Measurements from ENCODE around the gene TIGD7. TPM values are rescaled to one million over a fixed set of nuclear protein-coding genes. Genes with fewer than 3 reads are reported as not detected.

Gene TIGD7
- total RNA-seq, 1 experiment from 2014 or later = 0.49 TPM

- Histone ChIP-seq H3K36me3 (ENCODE audit: control insufficient read depth in 1 of 2, insufficient read depth in 2 of 2, low read length in 2 of 2) (no peaks in the 10 kb centered on the region), H3K79me2 (ENCODE audit: insufficient read depth, low read length) (no peaks in the 10 kb centered on the region), H3K9me3 (ENCODE audit: control insufficient read depth in 1 of 2, insufficient read depth in 1 of 2, low read depth in 1 of 2, low read length in 2 of 2) (no peaks in the 10 kb centered on the region), H3K9ac (ENCODE audit: low read length) (no peak overlapping the region), H3K4me1 (ENCODE audit: control insufficient read depth in 1 of 2, insufficient read depth in 2 of 2, low read length in 2 of 2) (peaks cover 0 to 5% of the 10 kb centered on the region in 2 experiments; a peak in 1 of 4 replicates), H3K4me3 (replicated peaks in 1 of 2; ENCODE audit: low read depth in 1 of 2, low read length in 2 of 2) (no peak overlapping the region), H3K27me3 (ENCODE audit: insufficient read depth, low read length) (no peaks in the 10 kb centered on the region), H4K20me1 (ENCODE audit: insufficient read depth) (no peaks in the 10 kb centered on the region), H3K27ac (ENCODE audit: low read depth, low read length) (no peak overlapping the region), H2AFZ (ENCODE audit: low read depth, low read length, poor library complexity, severe bottlenecking) (no peak overlapping the region), H3K9me2 (ENCODE audit: insufficient read depth) (no peaks in the 10 kb centered on the region), H3K4me2 (ENCODE audit: low read length) (no peak overlapping the region)
- intact Hi-C loops (cut with micrococcal nuclease) = no loop called here
- no peak for TF ChIP-seq ZFX (IDR thresholded peaks at IDR 0.05)
- TF ChIP-seq, protein P1, sequence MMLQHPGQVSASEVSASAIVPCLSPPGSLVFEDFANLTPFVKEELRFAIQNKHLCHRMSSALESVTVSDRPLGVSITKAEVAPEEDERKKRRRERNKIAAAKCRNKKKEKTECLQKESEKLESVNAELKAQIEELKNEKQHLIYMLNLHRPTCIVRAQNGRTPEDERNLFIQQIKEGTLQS (IDR thresholded peaks at IDR 0.05) = no peak
- TF ChIP-seq, protein P2, sequence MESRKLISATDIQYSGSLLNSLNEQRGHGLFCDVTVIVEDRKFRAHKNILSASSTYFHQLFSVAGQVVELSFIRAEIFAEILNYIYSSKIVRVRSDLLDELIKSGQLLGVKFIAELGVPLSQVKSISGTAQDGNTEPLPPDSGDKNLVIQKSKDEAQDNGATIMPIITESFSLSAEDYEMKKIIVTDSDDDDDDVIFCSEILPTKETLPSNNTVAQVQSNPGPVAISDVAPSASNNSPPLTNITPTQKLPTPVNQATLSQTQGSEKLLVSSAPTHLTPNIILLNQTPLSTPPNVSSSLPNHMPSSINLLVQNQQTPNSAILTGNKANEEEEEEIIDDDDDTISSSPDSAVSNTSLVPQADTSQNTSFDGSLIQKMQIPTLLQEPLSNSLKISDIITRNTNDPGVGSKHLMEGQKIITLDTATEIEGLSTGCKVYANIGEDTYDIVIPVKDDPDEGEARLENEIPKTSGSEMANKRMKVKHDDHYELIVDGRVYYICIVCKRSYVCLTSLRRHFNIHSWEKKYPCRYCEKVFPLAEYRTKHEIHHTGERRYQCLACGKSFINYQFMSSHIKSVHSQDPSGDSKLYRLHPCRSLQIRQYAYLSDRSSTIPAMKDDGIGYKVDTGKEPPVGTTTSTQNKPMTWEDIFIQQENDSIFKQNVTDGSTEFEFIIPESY (IDR thresholded peaks at IDR 0.05; ENCODE audit: extremely low read depth, insufficient replicate concordance, low read length) = no peak
- TF ChIP-seq TCF7L2 (IDR thresholded peaks at IDR 0.05; ENCODE audit: borderline replicate concordance, extremely low read depth, insufficient read depth, insufficient read length) = no peak
- TF ChIP-seq SRF (IDR thresholded peaks at IDR 0.05; ENCODE audit: low read depth) = no peak
- TF ChIP-seq, protein P3, sequence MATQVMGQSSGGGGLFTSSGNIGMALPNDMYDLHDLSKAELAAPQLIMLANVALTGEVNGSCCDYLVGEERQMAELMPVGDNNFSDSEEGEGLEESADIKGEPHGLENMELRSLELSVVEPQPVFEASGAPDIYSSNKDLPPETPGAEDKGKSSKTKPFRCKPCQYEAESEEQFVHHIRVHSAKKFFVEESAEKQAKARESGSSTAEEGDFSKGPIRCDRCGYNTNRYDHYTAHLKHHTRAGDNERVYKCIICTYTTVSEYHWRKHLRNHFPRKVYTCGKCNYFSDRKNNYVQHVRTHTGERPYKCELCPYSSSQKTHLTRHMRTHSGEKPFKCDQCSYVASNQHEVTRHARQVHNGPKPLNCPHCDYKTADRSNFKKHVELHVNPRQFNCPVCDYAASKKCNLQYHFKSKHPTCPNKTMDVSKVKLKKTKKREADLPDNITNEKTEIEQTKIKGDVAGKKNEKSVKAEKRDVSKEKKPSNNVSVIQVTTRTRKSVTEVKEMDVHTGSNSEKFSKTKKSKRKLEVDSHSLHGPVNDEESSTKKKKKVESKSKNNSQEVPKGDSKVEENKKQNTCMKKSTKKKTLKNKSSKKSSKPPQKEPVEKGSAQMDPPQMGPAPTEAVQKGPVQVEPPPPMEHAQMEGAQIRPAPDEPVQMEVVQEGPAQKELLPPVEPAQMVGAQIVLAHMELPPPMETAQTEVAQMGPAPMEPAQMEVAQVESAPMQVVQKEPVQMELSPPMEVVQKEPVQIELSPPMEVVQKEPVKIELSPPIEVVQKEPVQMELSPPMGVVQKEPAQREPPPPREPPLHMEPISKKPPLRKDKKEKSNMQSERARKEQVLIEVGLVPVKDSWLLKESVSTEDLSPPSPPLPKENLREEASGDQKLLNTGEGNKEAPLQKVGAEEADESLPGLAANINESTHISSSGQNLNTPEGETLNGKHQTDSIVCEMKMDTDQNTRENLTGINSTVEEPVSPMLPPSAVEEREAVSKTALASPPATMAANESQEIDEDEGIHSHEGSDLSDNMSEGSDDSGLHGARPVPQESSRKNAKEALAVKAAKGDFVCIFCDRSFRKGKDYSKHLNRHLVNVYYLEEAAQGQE (IDR thresholded peaks at IDR 0.05; ENCODE audit: low read depth) = no peak
- no peak for TF ChIP-seq EGR1 (IDR thresholded peaks at IDR 0.05; ENCODE audit: low read depth)
- no peak for TF ChIP-seq POLR2AphosphoS5 (IDR thresholded peaks at IDR 0.05; ENCODE audit: low read depth, low read length)
- no peak for TF ChIP-seq CTCF (IDR thresholded peaks at IDR 0.05 in 2 of 3, conservative IDR thresholded peaks at IDR 0.05 in 1 of 3; ENCODE audit: borderline replicate concordance in 1 of 3, insufficient read depth in 1 of 3, low read depth in 2 of 3, low read length in 2 of 3)
- TF ChIP-seq YY1 (IDR thresholded peaks at IDR 0.05; ENCODE audit: extremely low read depth, insufficient replicate concordance, low read depth, low read length) = no peak
- no peak for TF ChIP-seq SP1 (IDR thresholded peaks at IDR 0.05; ENCODE audit: low read depth)
- no peak for TF ChIP-seq JUND (IDR thresholded peaks at IDR 0.05)
- no peak for TF ChIP-seq FOSL1 (IDR thresholded peaks at IDR 0.05; ENCODE audit: low read depth)
- no peak for TF ChIP-seq ZNF274 (IDR thresholded peaks at IDR 0.05; ENCODE audit: low read depth, low read length)
- TF ChIP-seq CEBPB (IDR thresholded peaks at IDR 0.05; ENCODE audit: low read depth) = no peak
- TF ChIP-seq EZH2phosphoT487 (IDR thresholded peaks at IDR 0.05; ENCODE audit: borderline replicate concordance) = no peak
- ATAC-seq (no peak), DNase-seq (ENCODE audit: low read depth, low spot score) (no peak)
- POLR2A ChIA-PET = no interaction called here
- RAD21 ChIA-PET (ENCODE audit: low non-redundant PET in 1 of 2, low total read pairs in 2 of 2, uncharacterized antibody in 2 of 2, unreplicated experiment in 2 of 2) = no interaction called here
- BruUV-seq (replicated peaks) = no TSS peak
- CTCF ChIA-PET = no interaction called here
These were observed 50.9 kb downstream of the TIGD7 start for GRCh38 chr16:3254309-3254708.

Measured in HCT116 (cell line).